KMS-11 (cell line): ENCODE measurements around the gene C1QTNF2.
A peak's percentile ranks its signal among the peaks of the same experiment; 100 is the strongest.

Source experiments
- H2AFZ ChIP-seq: fragments of 200-600 bp; sonication (generic); 2 replicates; pipeline ENCODE4 v1.6.1; 2016; ENCODE audit warnings: antibody characterized with exemption, mixed run types, low read depth
- H3K27ac ChIP-seq: fragments of 200-600 bp; sonication (generic); 2 replicates; pipeline ENCODE4 v1.6.1; 2016; ENCODE audit warnings: mild to moderate bottlenecking, mixed run types
- H3K27me3 ChIP-seq: fragments of 200-600 bp; sonication (generic); 2 replicates; pipeline ENCODE4 v1.6.1; 2017; ENCODE audit warnings: mild to moderate bottlenecking, low read depth, mixed run types, moderate library complexity; ENCODE audit not compliant: insufficient read depth
- H3K36me3 ChIP-seq: fragments of 200-600 bp; sonication (generic); 2 replicates; pipeline ENCODE4 v1.6.1; 2017; ENCODE audit warnings: mild to moderate bottlenecking, mixed run types; ENCODE audit not compliant: insufficient read depth
- H3K4me1 ChIP-seq: fragments of 200-600 bp; sonication (generic); 2 replicates; pipeline ENCODE4 v1.6.1; 2016; ENCODE audit warnings: mild to moderate bottlenecking, low read depth, mixed run types; ENCODE audit not compliant: poor library complexity, severe bottlenecking
- H3K4me2 ChIP-seq: fragments of 200-600 bp; sonication (generic); 2 replicates; pipeline ENCODE4 v1.7.0; 2016; ENCODE audit warnings: mild to moderate bottlenecking, mixed run types
- H3K4me3 ChIP-seq: fragments of 200-600 bp; sonication (generic); IDR thresholded peaks from 2 replicates; pipeline ENCODE4 v1.6.1; 2017; ENCODE audit warnings: low read depth, low read length, mixed read lengths; ENCODE audit not compliant: insufficient read depth
- H3K79me2 ChIP-seq: fragments of 200-600 bp; sonication (generic); 2 replicates; pipeline ENCODE4 v1.6.1; 2016; ENCODE audit warnings: low read depth, mixed run types; ENCODE audit not compliant: insufficient read depth
- H3K9ac ChIP-seq: fragments of 200-600 bp; sonication (generic); 2 replicates; pipeline ENCODE4 v1.6.1; 2016; ENCODE audit warnings: mild to moderate bottlenecking, mixed run types
- H4K20me1 ChIP-seq: fragments of 200-600 bp; sonication (generic); 2 replicates; pipeline ENCODE4 v1.6.1; 2016; ENCODE audit warnings: mild to moderate bottlenecking, mixed run types; ENCODE audit not compliant: insufficient read depth
- CTCF ChIP-seq: fragments of 200-600 bp; sonication (generic); conservative IDR thresholded peaks from 2 replicates; pipeline ENCODE4 v1.6.1; 2017; ENCODE audit warnings: low read depth, mild to moderate bottlenecking, antibody characterized with exemption, low read length, moderate library complexity, mixed read lengths

The C1QTNF2 gene

GRCh38 chr5:160399402-160400353, 29.3 kb upstream of the C1QTNF2 start, which contains the start of gene FAM200C:
TSS of gene FAM200C (minus strand) at chr5:160400054. CDS start at chr5:160395490, 4,564 bp downstream.
- Histone ChIP-seq H3K9ac (peak within 1 kb of the TSS; percentile 75), H3K4me1 (peaks cover 6% of the 10 kb centered on the region)

GRCh38 chr5:160398806-160399205, 28.4 kb upstream of the C1QTNF2 start:
- Histone ChIP-seq H3K36me3 (no peaks in the 10 kb centered on the region), H4K20me1 (no peaks in the 10 kb centered on the region), H3K9ac (no peak overlapping the region), H2AFZ (no peak overlapping the region), H3K4me2 (peak overlapping the region; percentile 91), H3K27me3 (no peaks in the 10 kb centered on the region), H3K4me1 (peaks cover 6% of the 10 kb centered on the region), H3K4me3 (no peak overlapping the region), H3K27ac (no peak overlapping the region), H3K79me2 (no peaks in the 10 kb centered on the region)
- TF ChIP-seq CTCF = no peak

More at GRCh38 chr5:160399402-160400353, 29.3 kb upstream of the C1QTNF2 start, which contains the start of gene FAM200C:
- Histone ChIP-seq H3K36me3 (no peaks in the 10 kb centered on the region), H3K4me2 (peak within 1 kb of the TSS; percentile 91), H3K27ac (peak within 1 kb of the TSS; percentile 42; the same call in 1 of the 2 replicates), H3K27me3 (no peaks in the 10 kb centered on the region), H3K4me3 (no peak within 1 kb of the TSS), H4K20me1 (no peaks in the 10 kb centered on the region), H2AFZ (peak within 1 kb of the TSS; percentile 81), H3K79me2 (no peaks in the 10 kb centered on the region)
- TF ChIP-seq CTCF = no peak

- no peaks in the 10 kb centered on the region for H4K20me1 ChIP-seq
- no peaks in the 10 kb centered on the region for H3K36me3 ChIP-seq
- no peak overlapping the region for H2AFZ ChIP-seq
- H3K4me2 ChIP-seq = no peak overlapping the region
- peaks cover 6% of the 10 kb centered on the region for H3K4me1 ChIP-seq
- H3K27ac ChIP-seq = no peak overlapping the region
- H3K79me2 ChIP-seq = no peaks in the 10 kb centered on the region
- H3K4me3 ChIP-seq = no peak overlapping the region
- no peak for TF ChIP-seq CTCF
- H3K27me3 ChIP-seq = no peaks in the 10 kb centered on the region
- H3K9ac ChIP-seq = no peak overlapping the region
Observed at GRCh38 chr5:160397492-160397891, 27.1 kb upstream of the C1QTNF2 start.

GRCh38 chr5:160395111-160395510, 24.7 kb upstream of the C1QTNF2 start:
- no peak for TF ChIP-seq CTCF
- no peak overlapping the region for H3K4me2 ChIP-seq
- H3K27ac ChIP-seq = no peak overlapping the region
- no peak overlapping the region for H3K4me3 ChIP-seq
- no peaks in the 10 kb centered on the region for H3K36me3 ChIP-seq
- H3K4me1 ChIP-seq = peaks cover 13% of the 10 kb centered on the region
- no peak overlapping the region for H3K9ac ChIP-seq
- H3K79me2 ChIP-seq = no peaks in the 10 kb centered on the region
- no peaks in the 10 kb centered on the region for H3K27me3 ChIP-seq
- H2AFZ ChIP-seq = no peak overlapping the region
- H4K20me1 ChIP-seq = no peaks in the 10 kb centered on the region
